ENCODE measurements around the gene PEX10.
A peak's percentile ranks its signal among the peaks of the same experiment; 100 is the strongest.
"Not testable (repeated sequence)": the region's sequence is repeated elsewhere in the genome, so short reads cannot be mapped to it uniquely, and the experiment has no call there.

Gene PEX10

DNA sequence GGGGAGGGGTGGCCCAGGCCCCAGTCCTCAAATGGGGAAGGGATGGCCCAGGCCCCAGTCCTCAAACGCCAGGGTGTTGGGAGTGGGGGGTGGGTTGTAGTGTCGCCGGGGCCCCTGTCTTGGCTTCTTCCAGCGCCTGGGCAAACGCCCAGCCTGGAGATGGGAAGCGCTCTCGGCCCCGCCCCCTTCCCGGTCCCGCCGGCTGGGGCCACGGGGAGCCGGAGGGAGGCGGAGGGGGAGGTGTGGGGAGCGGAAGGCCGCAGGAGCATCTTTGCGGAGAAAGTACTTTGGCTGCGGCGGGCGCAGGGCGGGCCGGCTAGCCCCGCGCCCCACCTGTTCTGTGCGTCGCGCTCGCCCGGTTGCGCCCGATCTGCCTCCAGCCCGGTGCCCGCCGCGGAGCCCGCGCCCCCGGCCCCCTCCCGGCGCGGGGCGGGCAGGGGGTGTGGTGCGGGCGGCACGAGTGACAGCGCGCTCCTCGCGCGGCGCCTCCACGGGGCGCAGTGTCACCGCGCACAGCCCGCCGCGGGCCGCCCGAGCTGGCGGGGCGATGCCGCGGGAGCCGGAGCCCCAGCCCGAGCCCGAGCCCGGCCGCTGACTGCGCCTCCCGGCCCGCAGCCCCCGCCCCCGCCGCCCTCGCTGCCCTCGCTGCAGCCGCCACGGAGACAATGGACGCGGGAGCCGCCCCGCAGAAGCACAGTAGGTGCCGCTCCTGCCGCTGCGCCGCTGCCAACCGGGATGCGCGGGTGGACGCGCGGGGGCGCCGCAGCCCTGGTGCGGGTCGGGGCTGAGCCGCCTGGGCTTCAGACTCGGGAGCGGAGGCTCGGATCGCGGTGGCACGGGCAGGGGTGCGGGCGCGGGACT lies 31.1 kb upstream of the PEX10 start:
- DNase-seq (ENCODE audit: low read depth, low spot score), result peak; percentile 53

- no peak for DNase-seq (ENCODE audit: low read depth, low spot score)
Measured at GRCh38 chr1:2442661-2443060, 30.3 kb upstream of the PEX10 start.

GRCh38 chr1:2441746-2442145 lies 29.4 kb upstream of the PEX10 start:
- no peak for DNase-seq (ENCODE audit: low read depth, low spot score)

DNA sequence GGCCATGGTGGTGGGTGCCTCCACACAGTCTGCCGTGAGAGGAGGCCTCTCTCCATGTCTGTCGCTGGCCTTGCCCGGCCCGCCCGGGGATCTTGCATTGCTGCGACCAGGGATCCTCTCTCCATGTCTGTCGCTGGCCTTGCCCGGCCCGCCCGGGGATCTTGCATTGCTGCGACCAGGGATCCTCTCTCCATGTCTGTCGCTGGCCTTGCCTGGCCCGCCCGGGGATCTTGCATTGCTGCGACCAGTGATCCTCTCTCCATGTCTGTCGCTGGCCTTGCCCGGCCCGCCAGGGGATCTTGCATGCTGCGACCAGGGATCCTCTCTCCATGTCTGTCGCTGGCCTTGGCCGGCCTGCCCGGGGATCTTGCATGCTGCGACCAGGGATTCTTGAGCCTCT lies 28.0 kb upstream of the PEX10 start:
- DNase-seq (ENCODE audit: low read depth, low spot score), result not testable (repeated sequence)

- no peak for DNase-seq (ENCODE audit: low read depth, low spot score)
Measured at GRCh38 chr1:2439369-2439768, 27.0 kb upstream of the PEX10 start.

- DNase-seq (ENCODE audit: low read depth, low spot score), result no peak
Measured at GRCh38 chr1:2438641-2439040, 26.3 kb upstream of the PEX10 start.

DNA sequence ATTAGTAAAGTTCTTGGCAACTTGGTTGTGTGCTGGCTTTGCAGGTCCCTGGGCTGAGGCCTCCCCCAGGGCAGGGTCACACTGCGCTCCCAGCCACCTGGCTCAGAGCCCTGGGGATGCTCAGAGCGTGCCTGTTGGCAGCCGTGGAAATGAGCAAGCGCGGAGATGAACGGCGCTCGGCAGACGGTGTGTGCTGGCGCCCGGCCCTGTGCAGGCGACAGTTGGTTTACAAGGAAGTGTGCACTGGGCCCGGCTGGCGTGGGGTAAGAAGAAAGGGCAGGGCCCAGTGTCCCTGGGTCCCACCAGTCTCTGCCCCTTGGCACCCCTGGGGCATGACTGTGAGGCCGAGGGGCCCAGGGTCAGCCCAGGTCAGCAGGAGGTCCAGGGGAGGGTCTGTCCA lies 25.7 kb upstream of the PEX10 start:
- DNase-seq (ENCODE audit: low read depth, low spot score), result no peak

DNA sequence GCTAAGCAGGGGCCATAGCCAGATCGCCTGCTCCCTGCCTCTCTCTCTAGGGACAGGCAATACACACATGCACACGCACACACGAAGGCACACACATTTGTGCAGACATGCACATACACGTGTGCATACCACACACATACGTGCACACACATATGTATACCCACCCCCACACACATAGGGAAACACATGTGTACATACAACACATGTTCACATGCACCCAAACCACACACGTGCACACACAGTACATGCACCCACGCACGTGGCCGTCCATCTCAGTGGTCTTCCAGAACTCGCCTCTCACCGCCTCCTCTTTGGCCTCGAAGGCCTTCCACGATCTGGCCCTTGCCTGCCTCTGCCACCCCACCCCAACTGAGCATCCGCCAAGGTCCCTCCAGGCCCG lies 25.3 kb upstream of the PEX10 start:
- no peak for DNase-seq (ENCODE audit: low read depth, low spot score)

DNA sequence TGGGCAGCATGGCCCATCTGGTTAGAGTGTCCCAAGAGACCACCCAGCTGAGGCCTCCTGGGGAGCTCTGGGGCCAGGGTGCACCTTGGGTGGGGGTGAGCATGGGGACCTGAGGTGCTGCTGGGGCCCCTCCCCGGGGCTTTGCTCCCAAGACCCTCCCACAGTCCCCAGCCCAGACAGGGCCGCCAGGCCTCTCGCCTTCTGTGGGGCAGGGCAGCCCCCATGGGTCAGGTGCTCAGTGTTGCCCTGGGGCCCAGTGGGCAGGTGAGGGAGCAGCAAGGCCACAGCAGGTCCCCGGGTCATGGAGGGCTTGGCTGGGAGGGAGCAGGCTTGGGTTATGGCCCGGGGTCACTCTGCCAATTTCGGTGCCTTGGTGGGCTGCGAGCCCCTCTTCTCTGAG lies 24.5 kb upstream of the PEX10 start:
- DNase-seq (ENCODE audit: low read depth, low spot score), result no peak

DNA sequence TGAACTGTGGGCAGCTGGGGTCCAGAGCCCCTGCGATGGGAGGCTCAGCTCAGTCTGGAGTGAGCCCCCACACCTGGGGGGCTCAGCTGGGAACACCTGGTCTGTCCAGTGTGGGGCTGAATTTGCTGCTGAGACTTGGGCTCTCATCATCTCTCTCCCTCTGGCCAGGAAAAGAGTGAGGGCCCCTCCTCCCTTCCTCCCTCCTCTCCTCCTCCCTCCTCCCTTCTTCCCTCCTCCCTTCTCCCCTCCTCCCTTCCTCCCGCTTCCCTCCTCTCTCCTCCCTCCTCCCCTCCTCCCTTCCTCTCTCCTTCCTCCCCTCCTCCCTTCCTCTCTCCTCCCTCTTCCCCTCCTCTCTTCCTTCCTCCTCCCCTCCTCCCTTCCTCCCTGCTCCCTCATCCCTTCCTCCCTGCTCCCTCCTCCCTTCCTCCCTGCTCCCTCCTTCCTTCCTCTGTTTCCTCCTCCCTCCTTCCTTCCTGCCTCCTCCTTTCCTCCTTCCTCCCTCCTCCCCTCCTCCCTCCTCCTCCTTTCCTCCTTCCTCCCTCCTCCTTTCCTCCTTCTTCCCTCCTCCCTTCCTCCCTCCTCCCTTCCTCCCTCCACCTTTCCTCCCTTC lies 23.5 kb upstream of the PEX10 start:
- DNase-seq (ENCODE audit: low read depth, low spot score), result no peak

DNA sequence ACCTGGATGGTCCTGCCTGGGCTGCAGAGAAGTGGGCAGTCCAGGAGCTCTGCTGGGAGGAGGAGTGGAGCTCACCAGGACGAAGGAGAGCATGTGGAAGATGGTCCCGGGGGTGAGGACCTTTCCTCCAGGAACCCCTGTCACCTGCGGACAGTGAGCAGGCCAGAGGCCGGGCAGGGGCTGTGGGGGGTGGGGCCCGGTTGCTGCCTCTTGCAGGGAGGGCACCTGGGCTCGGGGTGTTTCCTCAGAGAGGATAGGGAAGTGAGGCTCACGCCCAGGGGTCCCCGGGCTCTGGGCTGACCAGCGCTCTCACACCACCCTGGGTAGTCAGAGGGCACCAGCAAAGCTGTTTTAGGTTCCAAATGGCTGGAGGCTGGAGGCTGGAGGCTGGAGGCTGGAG lies 22.7 kb upstream of the PEX10 start:
- DNase-seq (ENCODE audit: low read depth, low spot score), result no peak

DNA sequence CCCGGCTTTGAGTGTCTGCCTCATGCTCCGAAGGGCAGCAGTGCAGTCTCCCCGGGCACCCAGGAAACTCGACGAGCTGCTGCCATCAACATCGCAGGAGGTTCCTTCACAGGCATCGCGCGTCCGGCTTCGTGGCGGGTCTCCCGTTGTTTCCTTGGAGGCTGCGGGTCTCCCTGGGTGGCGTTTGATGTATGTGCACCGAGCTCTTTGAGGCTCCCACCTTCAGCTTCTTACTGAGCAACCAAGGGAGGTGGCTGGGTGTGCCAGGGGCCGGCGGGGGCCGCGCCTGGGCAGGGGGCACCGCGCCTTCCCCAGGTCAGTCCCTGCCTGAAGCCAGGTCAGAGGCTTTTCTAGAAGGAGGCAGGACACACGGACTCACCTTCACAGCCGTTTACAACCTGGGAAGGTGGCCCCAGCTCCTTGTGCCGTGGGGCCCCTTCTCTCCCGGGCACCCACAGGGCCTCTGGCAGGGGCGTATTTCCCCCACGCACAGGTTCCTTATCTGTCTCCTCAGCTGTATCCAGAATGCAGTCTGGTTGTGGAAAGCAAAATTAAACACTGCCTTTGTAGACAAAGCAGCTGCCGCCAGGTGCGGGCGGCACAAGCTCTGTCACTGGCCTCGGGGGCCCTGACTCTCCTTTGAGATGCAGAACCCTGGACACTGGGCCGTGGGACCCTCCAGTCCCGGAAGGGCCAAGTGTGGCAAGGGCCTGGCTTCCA lies 21.7 kb upstream of the PEX10 start:
- no peak for DNase-seq (ENCODE audit: low read depth, low spot score)

- DNase-seq (ENCODE audit: low read depth, low spot score), result no peak
Measured at GRCh38 chr1:2433196-2433595, 20.8 kb upstream of the PEX10 start.

GRCh38 chr1:2432441-2432844 lies 20.1 kb upstream of the PEX10 start:
- DNase-seq (ENCODE audit: low read depth, low spot score), result no peak

- no peak for DNase-seq (ENCODE audit: low read depth, low spot score)
Measured at GRCh38 chr1:2431518-2431917, 19.2 kb upstream of the PEX10 start.

- DNase-seq (ENCODE audit: low read depth, low spot score), result no peak
Measured at GRCh38 chr1:2431103-2431502, 18.7 kb upstream of the PEX10 start.

- DNase-seq (ENCODE audit: low read depth, low spot score), result no peak
Measured at GRCh38 chr1:2430592-2430973, 18.2 kb upstream of the PEX10 start.

GRCh38 chr1:2429780-2430591 lies 17.6 kb upstream of the PEX10 start:
- no peak for DNase-seq (ENCODE audit: low read depth, low spot score)

GRCh38 chr1:2428490-2428889 lies 16.1 kb upstream of the PEX10 start:
- DNase-seq (ENCODE audit: low read depth, low spot score), result no peak

DNA sequence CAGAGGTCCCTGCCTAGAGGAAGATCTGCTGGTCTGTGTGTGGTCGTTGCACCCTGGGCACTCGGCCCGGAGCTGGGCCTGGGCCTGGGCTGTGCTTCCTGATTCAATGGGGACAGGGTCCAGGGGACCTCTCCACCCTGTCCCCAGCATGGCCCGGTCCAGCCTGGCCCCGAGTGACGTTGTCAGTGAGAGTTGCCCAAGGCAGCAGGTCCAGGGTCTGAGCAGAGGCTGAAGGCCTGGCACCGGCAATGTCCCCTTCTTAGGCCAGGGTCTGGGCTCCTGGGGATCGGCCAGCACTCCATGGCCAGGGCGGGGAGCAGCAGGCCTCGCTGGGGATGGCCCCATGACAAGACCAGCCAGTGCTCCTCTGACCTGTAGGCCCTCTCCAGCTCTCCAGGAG lies 15.6 kb upstream of the PEX10 start:
- DNase-seq (ENCODE audit: low read depth, low spot score), result no peak

- no peak for DNase-seq (ENCODE audit: low read depth, low spot score)
Measured at GRCh38 chr1:2427051-2427450, 14.7 kb upstream of the PEX10 start.

DNA sequence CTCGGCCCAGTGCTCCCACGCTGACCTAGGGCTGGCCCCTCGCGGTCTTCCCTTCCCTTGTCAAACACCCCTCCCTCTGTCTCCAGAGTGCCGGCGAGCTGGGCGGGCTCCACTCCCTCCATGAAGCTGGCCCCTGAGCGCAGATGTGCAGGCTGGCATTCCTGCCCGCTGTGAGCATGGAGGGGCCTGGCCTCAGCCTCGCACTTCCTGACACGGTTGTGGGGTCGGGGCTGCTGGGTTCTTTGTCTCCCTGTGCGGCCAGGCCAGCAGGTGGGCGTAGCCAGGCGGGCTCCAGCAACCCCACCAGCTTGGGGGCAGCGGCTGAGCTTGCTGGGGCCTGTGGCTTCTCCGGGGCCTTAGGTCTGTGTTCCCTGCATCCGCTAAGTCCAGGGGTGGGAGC lies 14.2 kb upstream of the PEX10 start:
- no peak for DNase-seq (ENCODE audit: low read depth, low spot score)
